Stimulated activated CD8-positive, alpha-beta memory T cell treated with anti-CD3 and anti-CD28 coated beads, Interleukin-15, amount 100 ng/mL, for 4 hours (primary cell): ENCODE measurements around the gene SNTG2.
"Not testable (repeated sequence)": the region's sequence is repeated elsewhere in the genome, so short reads cannot be mapped to it uniquely, and the experiment has no call there.

Source experiments
- DNase-seq, 2 donors: peaks; one replicate each; pipeline ENCODE4 v3.0.0-alpha.2; 2020; ENCODE audit warnings: low read depth in 2 of 2

SNTG2 gene

DNA sequence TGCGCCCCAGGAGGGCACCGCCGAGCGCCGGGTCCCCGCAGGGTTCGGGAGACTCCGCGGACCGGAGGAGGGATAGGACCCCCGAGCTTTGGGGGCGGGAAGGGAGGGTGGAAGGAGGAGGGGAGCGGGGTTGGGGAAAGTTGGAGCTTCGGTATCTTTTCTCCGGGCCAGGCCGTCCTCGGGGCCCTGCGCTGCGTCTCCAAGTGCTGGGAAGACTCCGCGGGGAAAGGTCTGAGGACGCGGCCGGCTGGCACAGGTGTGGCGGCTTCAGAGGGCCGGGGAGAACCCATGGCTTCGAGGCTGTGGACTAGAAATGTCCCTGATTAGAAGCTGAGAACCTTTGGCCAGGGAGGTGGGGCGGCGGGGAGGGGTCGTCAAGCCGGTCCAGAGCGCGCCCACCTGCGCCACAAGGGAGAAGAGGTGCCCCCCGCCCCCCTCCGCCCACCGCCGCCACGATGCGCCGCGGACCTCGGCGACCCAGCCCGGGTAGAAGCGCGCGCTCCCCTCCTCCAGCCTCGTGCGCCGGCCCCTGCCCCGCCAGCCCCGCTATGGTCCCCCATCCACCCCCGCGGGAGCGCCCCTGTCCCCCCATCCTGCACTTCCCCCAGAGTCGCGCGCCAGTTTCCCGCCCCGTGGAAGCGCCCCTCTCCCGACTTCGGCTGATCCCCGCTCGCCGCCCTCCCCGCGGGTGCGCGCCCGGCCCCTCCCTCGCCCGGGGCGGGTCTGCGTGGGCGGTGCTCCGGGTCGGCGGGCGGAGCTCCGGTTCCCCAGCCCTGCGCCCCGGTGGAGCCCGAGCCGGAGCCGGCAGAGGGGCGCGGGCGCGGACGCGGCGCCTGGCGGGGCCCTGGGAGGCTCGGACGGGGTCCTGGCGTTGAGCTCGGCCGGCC, at the start of gene SNTG2:
TSS of gene SNTG2 (plus strand) at position 770 of the 887 bp plus-strand sequence. CDS start 148 bp downstream, outside the sequence.
- peak; percentile 25 to 26 for DNase-seq

DNA sequence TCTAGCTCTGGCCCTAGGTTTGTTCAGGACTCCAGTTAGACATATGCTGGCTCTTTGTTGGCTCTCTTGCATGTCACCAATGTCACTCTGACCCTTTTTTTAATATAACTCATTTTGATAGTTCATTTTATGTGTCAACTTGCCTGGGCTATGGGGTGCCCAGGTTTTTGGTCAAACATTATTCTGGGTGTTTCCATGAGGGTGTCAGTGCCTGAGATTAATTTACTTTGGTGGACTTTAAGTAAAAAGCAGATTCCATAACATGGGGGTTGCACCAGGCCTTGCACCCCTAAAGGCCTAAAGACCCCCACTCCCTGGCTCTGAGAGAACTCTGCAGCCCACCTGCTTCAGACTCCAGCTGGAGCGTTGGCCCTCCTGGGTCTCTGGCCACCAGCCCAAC, 48.1 kb upstream of the SNTG2 start:
- no peak for DNase-seq

DNA sequence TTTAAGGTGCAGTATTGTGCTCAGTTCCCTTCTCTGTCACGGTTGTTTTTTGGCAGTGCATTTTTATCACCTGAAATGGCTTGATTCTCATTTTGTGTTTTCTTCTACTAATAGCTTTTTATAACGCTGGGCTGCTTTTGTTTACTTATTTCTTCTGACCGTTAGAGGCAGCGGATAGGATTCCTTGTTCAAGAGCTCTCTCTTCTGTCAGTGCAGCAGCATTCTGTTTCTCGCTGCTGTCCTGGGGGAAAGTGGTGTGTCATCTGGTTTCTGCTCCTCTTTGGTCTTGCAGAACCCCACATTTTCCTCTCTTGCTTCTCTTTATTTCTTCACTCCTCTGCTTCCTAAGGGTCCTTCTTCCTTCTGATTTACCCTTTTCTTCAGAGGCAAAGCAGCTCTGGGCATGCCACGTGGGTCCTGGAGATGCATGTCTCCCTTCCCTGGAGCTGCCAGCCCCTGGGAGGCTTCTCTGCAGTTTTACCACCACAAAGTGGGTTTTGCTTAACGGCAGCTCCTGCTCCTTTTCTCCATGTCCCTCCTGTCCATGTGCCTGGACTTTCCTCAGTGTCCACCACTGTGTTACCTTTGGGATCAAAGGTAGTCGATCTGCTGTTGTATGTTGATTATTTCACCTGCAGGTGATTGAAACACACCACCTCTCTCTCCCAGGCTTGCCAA, 47.3 kb upstream of the SNTG2 start:
- no peak for DNase-seq

DNA sequence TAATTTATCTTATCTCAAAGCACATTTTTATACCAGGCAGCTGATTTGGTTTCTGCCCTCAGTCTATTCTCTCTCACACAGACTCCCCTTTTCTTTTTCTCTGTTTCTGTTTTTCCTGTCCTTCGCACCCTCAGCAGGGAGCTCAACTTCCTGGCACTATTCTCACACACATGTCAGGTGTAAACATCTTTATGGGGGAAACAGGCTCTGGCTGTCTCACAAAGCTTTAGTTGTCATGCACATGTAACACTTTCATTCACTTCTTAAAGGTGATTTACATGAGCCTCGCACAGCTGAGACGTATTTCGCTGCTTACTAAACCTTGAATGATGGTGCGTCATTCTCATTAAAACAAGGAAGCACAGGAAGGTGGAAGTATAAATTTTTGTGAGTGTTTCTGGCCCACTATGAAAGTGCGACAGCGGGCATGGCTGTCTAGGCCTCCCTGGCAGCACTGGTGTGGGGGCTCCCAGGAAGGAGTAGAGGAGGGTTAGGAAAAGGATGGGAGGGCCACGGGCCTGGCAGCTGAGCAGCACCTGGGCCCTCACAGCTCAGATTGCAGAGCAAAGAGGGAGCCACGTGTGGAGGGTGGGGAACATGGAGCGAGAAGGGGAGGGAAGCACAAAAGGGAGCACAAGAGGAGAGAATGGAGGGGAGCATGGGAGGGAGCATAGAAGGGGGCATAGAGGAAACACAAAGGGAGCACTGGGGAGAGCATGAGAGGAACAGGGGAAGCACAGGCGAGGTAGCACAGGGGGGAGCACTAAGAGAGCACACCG, 46.2 kb upstream of the SNTG2 start:
- DNase-seq = no peak

DNA sequence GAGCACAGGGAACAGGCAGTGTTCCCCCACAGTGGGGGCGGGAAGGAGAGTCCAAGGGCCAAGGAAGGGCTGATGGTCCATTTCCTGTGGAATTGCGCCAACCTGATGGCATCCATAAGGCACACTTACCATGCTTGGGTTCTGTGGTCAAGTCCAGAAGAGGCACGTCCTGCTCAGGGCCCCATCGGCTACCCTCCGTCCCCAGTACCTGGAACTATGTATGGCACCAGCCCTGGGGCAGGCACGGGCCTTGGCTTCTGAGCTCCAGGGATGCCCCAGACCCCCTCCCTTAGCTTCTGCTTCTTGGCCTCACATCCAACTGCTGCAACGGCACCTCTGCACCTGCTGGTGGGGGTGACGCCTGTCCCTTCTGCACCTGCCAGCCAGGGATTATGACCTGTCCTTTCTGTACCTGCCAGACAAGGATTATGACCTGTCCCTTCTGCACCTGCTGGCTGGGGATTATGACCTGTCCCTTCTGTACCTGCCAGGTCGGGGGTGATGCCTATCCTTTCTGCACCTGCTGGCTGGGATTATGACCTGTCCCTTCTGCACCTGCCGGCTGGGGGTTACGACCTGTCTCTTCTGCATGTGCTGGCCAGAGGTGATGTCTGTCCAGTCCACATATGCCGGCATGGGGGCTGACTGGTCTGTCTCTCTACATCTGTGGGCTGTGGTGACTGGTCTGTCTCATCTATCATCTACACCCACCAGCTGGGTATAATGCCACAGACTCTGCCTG, 45.4 kb upstream of the SNTG2 start:
- no peak for DNase-seq

DNA sequence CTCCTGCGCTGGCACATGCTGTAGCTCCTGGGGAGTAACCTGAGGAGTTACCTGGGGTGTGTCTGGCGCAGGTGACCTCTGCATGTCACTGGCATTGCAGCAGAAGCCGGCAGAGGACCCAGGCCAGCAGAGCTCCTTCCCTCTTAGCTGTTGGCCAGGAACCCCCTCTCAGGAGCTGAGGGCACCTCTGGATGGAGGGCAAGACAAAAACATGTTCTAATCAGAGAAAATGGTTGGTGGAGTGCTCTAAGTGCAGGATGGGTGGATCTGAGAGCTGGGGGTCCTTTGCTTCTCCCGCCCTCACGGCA, 44.9 kb upstream of the SNTG2 start:
- no peak for DNase-seq

DNA sequence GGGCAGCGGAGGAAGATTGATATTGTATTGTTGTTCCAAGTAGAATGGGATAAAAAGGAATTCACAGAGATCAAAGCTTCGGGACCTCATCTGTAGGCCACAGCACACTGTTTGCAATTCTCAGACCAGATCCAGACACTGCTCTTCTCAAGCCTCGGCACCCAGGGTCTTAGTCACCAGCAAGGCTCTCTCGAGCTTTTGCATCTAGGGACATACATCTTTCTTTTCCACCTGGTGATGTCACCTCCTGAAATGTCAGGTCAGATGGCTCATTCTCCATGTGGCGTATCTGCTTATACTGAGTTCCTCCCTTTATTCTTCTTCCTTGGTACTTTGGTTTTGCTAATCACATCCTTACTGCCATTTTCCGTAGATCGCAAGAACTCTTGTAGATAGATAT, 42.9 kb upstream of the SNTG2 start:
- DNase-seq = no peak

DNA sequence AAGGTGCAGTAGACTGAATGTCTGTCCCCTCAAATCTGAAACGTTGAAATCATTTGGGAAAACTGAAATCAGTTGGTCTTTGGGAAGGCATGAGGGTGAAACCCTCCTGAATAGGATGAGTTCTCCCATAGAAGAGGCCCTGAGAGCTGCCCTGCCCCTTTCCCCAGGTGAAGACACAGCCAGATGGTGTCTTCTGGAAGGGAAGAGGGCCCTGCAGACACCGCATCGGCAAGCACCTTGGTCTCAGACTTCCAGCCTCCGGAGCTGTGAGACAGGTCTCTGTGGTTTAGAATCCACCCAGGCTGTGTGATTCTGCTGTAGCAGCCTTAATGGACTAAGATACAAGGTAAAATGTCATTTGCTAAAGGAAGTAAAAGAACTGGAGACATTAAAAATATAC, 42.1 kb upstream of the SNTG2 start:
- DNase-seq = no peak

DNA sequence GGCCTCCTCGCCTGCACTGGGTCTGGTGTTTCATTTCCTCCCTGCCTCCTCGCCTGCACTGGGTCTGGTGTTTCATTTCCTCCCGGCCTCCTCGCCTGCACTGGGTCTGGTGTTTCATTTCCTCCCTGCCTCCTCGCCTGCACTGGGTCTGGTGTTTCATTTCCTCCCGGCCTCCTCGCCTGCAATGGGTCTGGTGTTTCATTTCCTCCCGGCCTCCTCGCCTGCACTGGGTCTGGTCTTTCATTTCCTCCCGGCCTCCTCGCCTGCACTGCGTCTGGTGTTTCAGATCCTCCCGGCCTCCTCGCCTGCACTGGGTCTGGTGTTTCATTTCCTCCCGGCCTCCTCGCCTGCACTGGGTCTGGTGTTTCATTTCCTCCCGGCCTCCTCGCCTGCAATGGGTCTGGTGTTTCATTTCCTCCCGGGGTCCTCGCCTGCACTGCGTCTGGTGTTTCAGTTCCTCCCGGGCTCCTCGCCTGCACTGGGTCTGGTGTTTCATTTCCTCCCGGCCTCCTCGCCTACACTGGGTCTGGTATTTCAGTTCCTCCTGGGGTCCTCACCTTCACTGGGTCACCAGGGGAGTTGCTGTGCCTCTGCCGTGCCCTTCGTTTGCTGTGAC, 40.8 kb upstream of the SNTG2 start:
- DNase-seq = not testable (repeated sequence)

DNA sequence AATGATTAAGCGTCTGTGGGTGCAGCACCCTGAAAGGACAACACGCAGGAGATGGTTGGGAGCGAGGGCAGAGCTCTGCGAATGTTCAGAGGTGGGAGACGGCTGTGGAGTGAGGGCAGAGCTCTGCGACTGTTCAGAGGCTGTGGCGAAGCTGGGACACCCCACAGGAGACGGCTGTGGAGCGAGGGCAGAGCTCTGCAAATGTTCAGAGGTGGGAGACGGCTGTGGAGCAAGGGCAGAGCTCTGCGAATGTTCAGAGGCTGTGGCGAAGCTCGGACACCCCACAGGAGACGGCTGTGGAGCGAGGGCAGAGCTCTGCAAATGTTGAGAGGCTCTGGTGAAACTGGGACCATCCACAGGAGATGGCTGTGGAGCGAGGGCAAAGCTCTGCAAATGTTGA, 40.0 kb upstream of the SNTG2 start:
- no peak for DNase-seq

DNA sequence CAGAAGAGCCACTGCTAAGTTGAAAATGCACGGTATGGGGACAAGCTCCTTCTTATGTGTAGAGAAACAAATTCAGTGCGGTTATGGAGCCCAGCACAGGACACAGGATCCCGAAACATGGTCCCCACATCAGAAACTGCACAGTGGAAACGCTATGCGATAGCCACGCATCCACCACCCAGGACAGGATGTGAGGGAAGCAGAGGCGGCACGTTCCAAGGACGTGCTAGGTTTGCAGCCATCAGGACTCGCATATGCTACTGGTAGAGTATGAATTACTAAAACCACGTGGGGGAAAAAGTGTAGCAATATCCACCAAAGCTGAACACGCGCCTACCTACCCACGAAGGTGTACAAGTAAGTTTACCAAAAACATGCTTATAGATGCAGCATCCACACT, 34.7 kb upstream of the SNTG2 start:
- DNase-seq = no peak

DNA sequence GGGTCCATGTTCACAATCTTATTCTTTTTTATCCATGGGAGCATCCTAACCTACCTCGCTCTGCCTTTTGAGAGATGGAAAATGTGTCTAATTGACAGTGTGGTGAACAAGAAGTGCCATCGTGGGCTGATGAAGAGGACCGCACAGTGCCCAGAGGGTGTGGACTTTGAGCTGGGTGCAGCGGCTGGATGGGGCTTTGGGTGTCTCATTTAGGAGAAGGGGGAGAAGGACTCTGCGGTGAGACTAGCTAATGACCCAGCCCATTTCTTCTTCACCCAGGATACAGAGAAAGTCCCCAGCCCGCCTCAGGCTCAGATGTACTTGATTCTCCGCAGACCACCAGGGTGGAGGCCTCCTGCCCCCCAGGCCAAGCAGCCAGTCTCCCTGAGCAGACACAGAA, 33.7 kb upstream of the SNTG2 start:
- no peak for DNase-seq

DNA sequence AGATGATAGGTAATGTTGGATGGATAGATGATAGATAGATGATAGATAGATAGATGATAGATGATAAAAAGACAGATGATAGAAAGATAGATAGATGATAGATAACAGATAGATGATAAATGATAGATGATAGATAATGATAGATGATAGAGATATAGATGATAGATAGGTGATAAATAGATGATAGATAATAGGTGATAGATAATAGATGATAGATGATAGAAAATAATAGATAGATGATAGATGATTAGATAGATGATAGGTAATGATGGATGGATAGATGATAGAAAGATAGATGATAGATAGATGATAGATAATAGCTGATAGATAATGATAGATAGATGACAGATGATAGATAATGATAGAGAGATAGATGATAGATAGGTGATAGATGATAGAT, 31.0 kb upstream of the SNTG2 start:
- no peak for DNase-seq

DNA sequence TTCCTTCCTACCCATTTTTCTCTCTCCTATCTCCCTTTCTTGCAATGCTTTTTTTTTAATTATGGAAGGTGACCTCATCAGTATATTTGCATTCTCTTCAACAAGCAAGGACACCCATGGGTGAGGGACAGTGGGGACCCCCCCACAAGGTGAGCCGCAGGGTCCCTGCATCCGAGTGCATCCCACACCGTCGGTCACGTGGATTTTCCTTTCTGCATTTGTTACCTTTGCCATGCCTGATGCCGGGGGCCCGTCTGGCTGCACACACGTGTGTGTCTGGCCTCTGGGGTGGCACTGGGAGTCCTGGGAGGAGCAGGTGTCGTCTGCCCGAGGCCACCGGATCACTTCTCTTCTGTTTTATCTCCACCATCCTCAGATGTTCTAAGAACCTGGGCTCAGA, 30.1 kb upstream of the SNTG2 start:
- no peak for DNase-seq

DNA sequence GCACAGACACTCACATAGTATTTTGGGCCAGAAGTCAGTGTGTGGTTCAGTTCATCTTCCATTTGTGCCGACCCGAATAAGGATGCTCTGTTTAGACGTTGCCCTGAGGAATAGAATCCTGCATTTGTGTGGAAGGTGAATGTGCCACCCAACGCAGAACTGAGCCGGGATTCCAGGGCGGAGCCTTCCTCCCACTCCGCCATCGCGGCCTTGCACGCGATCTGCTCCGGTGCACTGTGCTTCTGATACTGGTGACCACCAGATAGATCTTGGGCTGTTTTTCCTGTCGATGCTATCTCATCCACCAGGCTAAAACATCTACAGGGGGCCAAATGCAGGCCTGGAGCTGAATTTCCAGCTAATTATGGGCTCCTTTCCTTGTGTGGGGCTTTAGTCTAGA, 29.6 kb upstream of the SNTG2 start:
- no peak for DNase-seq

DNA sequence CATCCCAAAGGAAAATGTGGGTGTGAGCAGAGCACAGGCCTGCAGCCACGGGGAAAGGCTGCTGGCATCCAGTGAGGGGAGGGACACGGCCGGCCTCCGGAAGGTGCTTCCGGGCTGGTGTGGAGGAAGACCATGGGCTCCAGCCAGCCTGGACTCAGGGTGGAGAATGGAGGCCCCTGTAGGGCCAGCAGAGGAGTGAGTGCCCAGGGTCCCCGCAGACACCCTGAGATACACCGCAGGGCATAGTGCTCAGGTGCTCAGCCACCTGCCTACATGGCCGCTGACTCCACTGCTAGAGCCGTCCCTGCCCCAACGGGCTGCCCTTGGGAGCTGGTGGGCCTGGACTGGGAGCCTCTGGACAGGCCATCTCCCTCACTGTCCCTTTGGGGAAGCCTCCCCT, 28.5 kb upstream of the SNTG2 start:
- DNase-seq = no peak

DNA sequence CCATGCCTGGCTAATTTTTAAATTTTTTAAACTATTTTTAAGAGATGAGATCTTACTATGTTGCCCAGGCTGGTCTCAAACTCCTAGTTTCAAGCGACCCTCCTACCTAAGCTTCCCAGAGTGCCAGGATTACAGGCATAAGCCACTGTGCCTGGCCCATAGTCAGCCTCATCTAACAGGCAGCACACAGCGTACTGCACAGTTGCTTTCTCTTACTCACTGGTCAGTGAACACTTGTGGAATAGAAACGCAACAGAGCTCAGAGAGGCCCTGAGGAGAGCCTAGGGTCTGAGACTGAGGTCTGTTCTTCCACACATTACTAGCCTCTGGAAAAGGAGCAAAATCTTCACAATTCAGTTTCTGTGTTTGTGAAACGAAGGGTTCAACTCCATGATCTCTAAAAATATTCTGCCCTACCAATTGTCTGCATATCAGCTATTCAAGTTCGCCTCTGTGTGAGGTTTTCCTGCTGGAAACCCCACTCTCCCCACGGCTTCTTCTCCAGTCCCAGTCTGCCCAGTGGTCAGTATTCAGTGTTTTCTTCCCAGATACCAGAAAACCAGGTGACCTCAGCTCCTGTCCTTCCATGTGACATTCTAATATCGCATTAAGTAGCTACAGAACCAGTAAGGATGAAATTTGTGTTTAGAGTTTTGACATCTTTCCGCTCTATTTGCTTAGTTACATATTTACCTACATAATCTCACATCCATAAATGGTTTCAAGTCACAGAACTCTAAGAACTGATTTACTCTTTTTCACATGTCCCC, 26.6 kb upstream of the SNTG2 start:
- DNase-seq = no peak

DNA sequence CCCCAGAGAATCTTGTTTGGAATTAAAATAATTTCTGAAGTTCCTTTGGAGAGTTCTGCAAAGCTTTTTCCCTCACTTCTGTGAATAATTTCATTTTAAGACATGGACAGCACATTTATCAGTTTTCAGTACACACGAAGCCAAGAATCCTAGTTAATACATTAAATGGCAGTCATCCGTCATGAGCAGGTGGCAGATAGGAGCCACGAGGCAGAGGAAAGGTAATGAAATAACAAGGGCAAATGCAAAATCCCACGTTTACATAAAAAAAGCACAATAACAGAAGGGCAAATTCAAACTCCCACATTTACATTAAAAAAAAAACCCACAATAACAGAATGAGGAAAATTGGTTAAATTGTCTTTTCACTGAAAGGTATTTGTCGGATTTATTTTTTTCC, 25.9 kb upstream of the SNTG2 start:
- no peak for DNase-seq

DNA sequence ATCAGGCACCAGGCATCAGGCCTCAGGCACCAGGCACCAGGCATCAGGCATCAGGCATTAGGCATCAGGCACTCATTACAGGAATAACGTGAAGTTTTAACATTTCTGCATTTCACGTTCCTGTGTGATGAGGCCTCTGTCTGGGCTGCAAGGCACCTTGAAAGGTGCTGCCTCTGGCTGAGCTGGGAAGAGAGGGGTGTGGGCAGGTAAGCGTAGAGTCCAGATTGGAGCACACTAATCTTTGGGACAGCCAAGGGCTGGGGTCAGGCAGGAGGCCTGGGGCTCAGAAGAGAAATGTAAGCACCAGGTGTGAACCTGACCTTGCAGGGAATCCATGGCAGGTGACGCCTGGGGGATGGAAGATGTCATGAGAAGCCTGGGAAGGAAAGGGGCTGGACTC, 25.3 kb upstream of the SNTG2 start:
- no peak for DNase-seq

DNA sequence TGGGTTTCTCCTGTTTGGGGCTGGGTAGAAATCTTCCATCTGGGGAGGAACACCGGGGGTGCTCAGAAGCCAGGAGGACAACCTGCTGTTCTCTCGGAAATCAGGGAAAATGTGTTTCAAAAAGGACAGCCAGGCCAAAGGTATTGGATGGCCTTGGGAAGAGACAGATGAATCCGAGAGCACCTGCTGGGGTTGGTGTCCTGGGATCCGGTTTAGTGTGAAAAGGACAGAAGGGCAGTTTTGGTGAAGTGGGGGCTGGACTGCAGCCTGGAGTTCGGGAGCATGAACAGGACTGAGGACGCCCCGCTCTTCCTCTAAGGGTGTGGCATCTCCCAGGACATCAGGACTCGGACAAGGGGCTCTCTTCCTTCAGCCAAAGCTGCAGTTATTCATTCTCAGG, 24.9 kb upstream of the SNTG2 start:
- DNase-seq = no peak

DNA sequence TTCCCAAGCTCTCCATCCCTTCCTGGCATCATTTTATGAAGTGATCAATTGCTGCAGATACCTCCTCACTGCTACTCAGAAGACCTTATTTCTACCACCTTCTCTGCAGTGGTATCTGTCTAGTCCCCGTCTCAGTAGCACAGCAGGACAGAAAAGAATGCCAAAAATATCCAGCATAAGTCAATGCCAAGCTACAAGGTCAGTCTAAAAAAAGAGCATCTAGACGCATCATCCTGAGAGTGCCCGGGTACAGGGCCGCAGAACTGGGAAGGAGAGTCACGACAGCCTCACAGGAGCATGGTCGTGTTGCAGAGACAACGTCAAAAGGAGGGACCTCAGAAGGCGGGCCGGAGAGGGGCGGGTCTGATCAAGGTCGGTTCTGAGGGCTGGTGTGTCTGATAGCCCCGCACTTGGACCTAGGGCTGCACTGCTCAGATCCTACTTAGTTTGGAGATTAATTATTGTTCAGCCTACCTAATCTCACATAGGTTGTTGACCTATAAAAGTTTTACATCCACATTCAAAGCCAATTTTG, 24.3 kb upstream of the SNTG2 start:
- no peak for DNase-seq
